ENCODE results near the gene ALDH1L1.

DNA sequence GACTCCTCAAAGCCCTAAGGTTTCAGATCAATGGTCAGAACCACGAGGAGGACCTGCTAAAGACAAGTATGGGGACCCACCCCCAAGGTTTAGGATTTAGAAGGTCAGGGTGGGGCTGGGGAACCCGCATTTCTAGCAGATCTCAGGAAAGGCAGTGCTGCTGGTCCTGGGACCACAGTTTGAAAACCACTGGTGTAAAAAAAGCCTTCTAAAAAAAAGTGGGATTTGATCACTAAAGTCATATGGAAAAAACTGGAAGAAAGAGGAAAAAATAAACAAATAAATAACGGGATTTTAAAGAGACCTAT is 97.3 kb downstream of the ALDH1L1 start:
- TF ChIP-seq, protein P1, sequence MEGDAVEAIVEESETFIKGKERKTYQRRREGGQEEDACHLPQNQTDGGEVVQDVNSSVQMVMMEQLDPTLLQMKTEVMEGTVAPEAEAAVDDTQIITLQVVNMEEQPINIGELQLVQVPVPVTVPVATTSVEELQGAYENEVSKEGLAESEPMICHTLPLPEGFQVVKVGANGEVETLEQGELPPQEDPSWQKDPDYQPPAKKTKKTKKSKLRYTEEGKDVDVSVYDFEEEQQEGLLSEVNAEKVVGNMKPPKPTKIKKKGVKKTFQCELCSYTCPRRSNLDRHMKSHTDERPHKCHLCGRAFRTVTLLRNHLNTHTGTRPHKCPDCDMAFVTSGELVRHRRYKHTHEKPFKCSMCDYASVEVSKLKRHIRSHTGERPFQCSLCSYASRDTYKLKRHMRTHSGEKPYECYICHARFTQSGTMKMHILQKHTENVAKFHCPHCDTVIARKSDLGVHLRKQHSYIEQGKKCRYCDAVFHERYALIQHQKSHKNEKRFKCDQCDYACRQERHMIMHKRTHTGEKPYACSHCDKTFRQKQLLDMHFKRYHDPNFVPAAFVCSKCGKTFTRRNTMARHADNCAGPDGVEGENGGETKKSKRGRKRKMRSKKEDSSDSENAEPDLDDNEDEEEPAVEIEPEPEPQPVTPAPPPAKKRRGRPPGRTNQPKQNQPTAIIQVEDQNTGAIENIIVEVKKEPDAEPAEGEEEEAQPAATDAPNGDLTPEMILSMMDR (IDR thresholded peaks at IDR 0.05): no peak
- no peak for TF ChIP-seq POLR2A (IDR thresholded peaks at IDR 0.05)
